SK-N-SH (cell line): Measurements from ENCODE around the gene RNF150.
A peak's percentile ranks its signal among the peaks of the same experiment; 100 is the strongest.

Experiments used
- ELF1 ChIP-seq: IDR thresholded peaks from 2 replicates; pipeline ENCODE4 v1.4.0; 2012
- FOXM1 ChIP-seq: IDR thresholded peaks from 2 replicates; pipeline ENCODE4 v1.4.0; 2012; ENCODE audit warnings: low read depth, mild to moderate bottlenecking
- MXI1 ChIP-seq: IDR thresholded peaks from 2 replicates; pipeline ENCODE4 v1.6.1; 2012; ENCODE audit warnings: mild to moderate bottlenecking, low read depth, low read length, improper control_type of control experiment
- REST ChIP-seq: IDR thresholded peaks from 2 replicates; pipeline ENCODE4 v1.6.1; 2012; ENCODE audit warnings: mild to moderate bottlenecking, low read depth, low read length, moderate library complexity
- TCF12 ChIP-seq: IDR thresholded peaks from 2 replicates; pipeline ENCODE4 v1.4.0; 2012
- YY1 ChIP-seq: IDR thresholded peaks from 2 replicates; pipeline ENCODE4 v1.4.0; 2012; ENCODE audit warnings: low read depth, mild to moderate bottlenecking
- TF ChIP-seq, protein P1 (sequence below): fragments of 200-600 bp; sonication (generic); IDR thresholded peaks from 2 replicates; pipeline ENCODE4 v1.6.1; 2017; ENCODE audit warnings: antibody characterized with exemption, mild to moderate bottlenecking, moderate library complexity

DNA sequence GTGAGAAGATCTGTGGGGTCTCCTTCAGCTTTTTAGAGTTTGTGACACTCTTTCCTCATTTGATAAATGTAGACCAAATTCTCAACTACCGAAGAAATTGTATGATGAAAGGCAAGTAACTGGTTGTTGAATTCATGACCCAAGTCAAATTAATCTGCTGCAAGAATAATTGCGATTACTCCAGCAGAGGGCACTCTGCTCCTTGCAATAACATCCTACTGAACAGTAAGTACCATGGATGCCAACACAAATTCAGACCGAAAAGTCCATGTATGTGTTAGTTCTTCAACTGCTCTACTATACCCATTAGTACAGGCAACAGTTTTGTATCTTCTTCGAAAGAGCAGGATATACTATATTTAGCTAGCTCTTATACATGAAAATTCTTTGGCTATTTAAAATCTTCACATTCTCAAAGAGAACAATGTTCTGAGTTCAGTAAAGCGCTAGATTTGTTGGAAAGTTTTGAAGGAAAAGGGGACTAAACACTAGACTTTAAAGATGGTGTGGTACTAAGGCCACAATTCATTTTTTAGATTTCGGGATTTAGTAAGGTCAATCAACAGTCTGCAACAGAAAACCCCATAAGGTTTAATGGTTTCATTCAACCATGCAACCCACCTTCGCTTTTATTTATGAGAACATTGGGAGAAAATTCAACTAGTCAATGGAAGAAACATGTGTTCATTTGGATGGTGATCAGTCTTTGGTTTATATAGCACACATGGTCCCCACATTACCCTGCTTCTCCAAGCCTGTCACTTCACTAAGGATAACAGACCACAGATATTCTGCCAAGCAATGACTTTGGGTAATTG, 271.7 kb downstream of the RNF150 start:
- TF ChIP-seq, protein P1, sequence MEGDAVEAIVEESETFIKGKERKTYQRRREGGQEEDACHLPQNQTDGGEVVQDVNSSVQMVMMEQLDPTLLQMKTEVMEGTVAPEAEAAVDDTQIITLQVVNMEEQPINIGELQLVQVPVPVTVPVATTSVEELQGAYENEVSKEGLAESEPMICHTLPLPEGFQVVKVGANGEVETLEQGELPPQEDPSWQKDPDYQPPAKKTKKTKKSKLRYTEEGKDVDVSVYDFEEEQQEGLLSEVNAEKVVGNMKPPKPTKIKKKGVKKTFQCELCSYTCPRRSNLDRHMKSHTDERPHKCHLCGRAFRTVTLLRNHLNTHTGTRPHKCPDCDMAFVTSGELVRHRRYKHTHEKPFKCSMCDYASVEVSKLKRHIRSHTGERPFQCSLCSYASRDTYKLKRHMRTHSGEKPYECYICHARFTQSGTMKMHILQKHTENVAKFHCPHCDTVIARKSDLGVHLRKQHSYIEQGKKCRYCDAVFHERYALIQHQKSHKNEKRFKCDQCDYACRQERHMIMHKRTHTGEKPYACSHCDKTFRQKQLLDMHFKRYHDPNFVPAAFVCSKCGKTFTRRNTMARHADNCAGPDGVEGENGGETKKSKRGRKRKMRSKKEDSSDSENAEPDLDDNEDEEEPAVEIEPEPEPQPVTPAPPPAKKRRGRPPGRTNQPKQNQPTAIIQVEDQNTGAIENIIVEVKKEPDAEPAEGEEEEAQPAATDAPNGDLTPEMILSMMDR, result peak; percentile 86
- TF ChIP-seq TCF12 (no peak), REST (0 out of 2 replicates have a peak, but pooled peaks have one; percentile 19), YY1 (no peak), MXI1 (no peak; the same call in 1 of the 2 replicates), FOXM1 (no peak), ELF1 (no peak)
